GM12878 (cell line): ENCODE data around the gene DNAJB2. TPM values are rescaled to one million over a fixed set of nuclear protein-coding genes. Genes with fewer than 3 reads are reported as not detected.

ENCODE experiments used
- ASH2L ChIP-seq: fragments of 300-600, 200-600 bp; sonication (generic); IDR thresholded peaks from 2 replicates; pipeline ENCODE4 v1.6.1; 2017; ENCODE audit warnings: low read depth, mild to moderate bottlenecking, borderline replicate concordance
- CHD4 ChIP-seq: fragments of 200-600 bp; sonication (generic); IDR thresholded peaks from 2 replicates; pipeline ENCODE4 v1.6.1; 2016; ENCODE audit warnings: mild to moderate bottlenecking
- GABPA ChIP-seq: IDR thresholded peaks from 2 replicates; pipeline ENCODE4 v1.6.1; 2014; ENCODE audit warnings: antibody characterized with exemption, low read depth, mild to moderate bottlenecking, inconsistent platforms
- GATAD2B ChIP-seq: fragments of 450-650 bp; conservative IDR thresholded peaks from 2 replicates; pipeline ENCODE4 v1.6.1; 2017; ENCODE audit warnings: low read depth, mild to moderate bottlenecking, moderate library complexity
- IRF4 ChIP-seq: IDR thresholded peaks from 2 replicates; pipeline ENCODE4 v1.6.1; 2011; ENCODE audit warnings: low read depth, low read length
- MTA3 ChIP-seq: IDR thresholded peaks from 2 replicates; pipeline ENCODE4 v1.6.1; 2012; ENCODE audit warnings: low read length, inconsistent platforms, borderline replicate concordance
- NKRF ChIP-seq: fragments of 450-650 bp; conservative IDR thresholded peaks from 2 replicates; pipeline ENCODE4 v1.6.1; 2017; ENCODE audit warnings: mild to moderate bottlenecking, moderate library complexity
- PBX3 ChIP-seq: IDR thresholded peaks from 2 replicates; pipeline ENCODE4 v1.6.1; 2011; ENCODE audit warnings: mild to moderate bottlenecking, low read depth, low read length, moderate library complexity; ENCODE audit not compliant: insufficient replicate concordance
- PKNOX1 ChIP-seq: fragments of 450-650 bp; IDR thresholded peaks from 2 replicates; pipeline ENCODE4 v1.6.1; 2016; ENCODE audit warnings: mild to moderate bottlenecking
- POLR2AphosphoS2 ChIP-seq: IDR thresholded peaks from 2 replicates; pipeline ENCODE4 v1.6.1; 2011; ENCODE audit warnings: low read depth, mild to moderate bottlenecking, low read length, improper control_type of control experiment, moderate library complexity
- RAD21 ChIP-seq: IDR thresholded peaks from 2 replicates; pipeline ENCODE4 v1.6.1; 2011; ENCODE audit warnings: mild to moderate bottlenecking, low read depth, low read length, moderate library complexity; ENCODE audit not compliant: insufficient read depth
- RELA ChIP-seq: fragments of 450-650 bp; IDR thresholded peaks from 2 replicates; pipeline ENCODE4 v1.8.0; 2014; ENCODE audit warnings: borderline replicate concordance; ENCODE audit not compliant: partially characterized antibody
- RFX5 ChIP-seq: IDR thresholded peaks from 2 replicates; pipeline ENCODE4 v1.6.1; 2011; ENCODE audit warnings: low read depth, low read length, improper control_type of control experiment
- SREBF2 ChIP-seq: IDR thresholded peaks from 2 replicates; pipeline ENCODE4 v1.6.1; 2012; ENCODE audit warnings: mild to moderate bottlenecking, low read length
- ZBTB40 ChIP-seq: fragments of 450-650 bp; IDR thresholded peaks from 2 replicates; pipeline ENCODE4 v1.6.1; 2016; ENCODE audit warnings: mild to moderate bottlenecking, moderate library complexity, borderline replicate concordance
- ZNF207 ChIP-seq: fragments of 450-650 bp; IDR thresholded peaks from 2 replicates; pipeline ENCODE4 v1.6.1; 2014; ENCODE audit warnings: antibody characterized with exemption, mild to moderate bottlenecking, borderline replicate concordance
- ZNF217 ChIP-seq: fragments of 450-650 bp; IDR thresholded peaks from 2 replicates; pipeline ENCODE4 v1.6.1; 2017; ENCODE audit warnings: antibody characterized with exemption, mild to moderate bottlenecking
- ZSCAN29 ChIP-seq: fragments of 450-650 bp; IDR thresholded peaks from 2 replicates; pipeline ENCODE4 v1.6.1; 2017; ENCODE audit warnings: mild to moderate bottlenecking, moderate library complexity
- polyA plus RNA-seq, 11 experiments: library from polyadenylated mRNA; depleted of rRNA in 4 of 11; unstranded in 6 of 11; stranded (reverse) in 5 of 11; fragments of >200 nt; fragmentation: Nextera tagmentation in 4 of 11; fragmentation: Illumina TruSeq in 1 of 11; extraction: Ambion mirVana in 4 of 11; extraction: Trizol in 1 of 11; gene quantifications; 1 replicate in 1 of 11; 2 replicates in 10 of 11; pipeline versions ENCODE4 v1.2.1 to v1.2.3, GENCODE V29; 2011 to 2016; ENCODE audit warnings: inconsistent platforms in 2 of 11, missing spikeins in 2 of 11, low read depth in 1 of 11
- total RNA-seq, 4 experiments: library from RNA; depleted of rRNA in 3 of 4; stranded (reverse); fragments of >200 nt in 3 of 4; fragmentation: Illumina TruSeq in 1 of 4; extraction: Trizol in 1 of 4; gene quantifications; 2 replicates each; pipeline versions ENCODE4 v1.2.1 to v1.2.3, GENCODE V29; 2013 to 2021

DNAJB2 gene
- total and polyA plus RNA-seq, 10 of the 15 experiments (the other 5 are each of a cell fraction or from before 2014, with no cell fraction given), result 0.26 to 36.5 (median 12.5) TPM

- TF ChIP-seq NKRF (peak; percentile 68), ZNF217 (0 out of 2 replicates have a peak, but pooled peaks have one; percentile 68), PBX3 (no peak), MTA3 (no peak), ASH2L (no peak), POLR2AphosphoS2 (peak; percentile 98), RELA (no peak), IRF4 (no peak), GABPA (no peak), RFX5 (no peak), RAD21 (no peak), CHD4 (no peak), PKNOX1 (peak; percentile 63), ZNF207 (0 out of 2 replicates have a peak, but pooled peaks have one; percentile 16), ZSCAN29 (no peak), GATAD2B (peak; percentile 68), SREBF2 (no peak), ZBTB40 (no peak)
These were observed 25.2 kb upstream of the DNAJB2 start, which contains the start of gene TUBA4A (continued) for GRCh38 chr2:219253753-219254589.
